A673 (cell line): ENCODE data around the gene TEX2.

ENCODE experiments used
- EZH2 ChIP-seq: fragments of 200-600 bp; sonication (generic); IDR thresholded peaks from 2 replicates; pipeline ENCODE4 v1.6.1; 2017; ENCODE audit warnings: borderline replicate concordance, low read depth, mild to moderate bottlenecking, mixed read lengths, antibody characterized with exemption, low read length; ENCODE audit not compliant: poor library complexity, severe bottlenecking
- TF ChIP-seq, protein P1 (sequence below): fragments of 300-800, 200-600 bp; sonication (generic); conservative IDR thresholded peaks from 2 replicates; pipeline ENCODE4 v1.5.1; 2017; ENCODE audit warnings: low read depth, mild to moderate bottlenecking, antibody characterized with exemption, low read length, moderate library complexity, mixed read lengths

GRCh38 chr17:64253470-64253869 is 9.6 kb downstream of the TEX2 start:
- TF ChIP-seq, protein P1, sequence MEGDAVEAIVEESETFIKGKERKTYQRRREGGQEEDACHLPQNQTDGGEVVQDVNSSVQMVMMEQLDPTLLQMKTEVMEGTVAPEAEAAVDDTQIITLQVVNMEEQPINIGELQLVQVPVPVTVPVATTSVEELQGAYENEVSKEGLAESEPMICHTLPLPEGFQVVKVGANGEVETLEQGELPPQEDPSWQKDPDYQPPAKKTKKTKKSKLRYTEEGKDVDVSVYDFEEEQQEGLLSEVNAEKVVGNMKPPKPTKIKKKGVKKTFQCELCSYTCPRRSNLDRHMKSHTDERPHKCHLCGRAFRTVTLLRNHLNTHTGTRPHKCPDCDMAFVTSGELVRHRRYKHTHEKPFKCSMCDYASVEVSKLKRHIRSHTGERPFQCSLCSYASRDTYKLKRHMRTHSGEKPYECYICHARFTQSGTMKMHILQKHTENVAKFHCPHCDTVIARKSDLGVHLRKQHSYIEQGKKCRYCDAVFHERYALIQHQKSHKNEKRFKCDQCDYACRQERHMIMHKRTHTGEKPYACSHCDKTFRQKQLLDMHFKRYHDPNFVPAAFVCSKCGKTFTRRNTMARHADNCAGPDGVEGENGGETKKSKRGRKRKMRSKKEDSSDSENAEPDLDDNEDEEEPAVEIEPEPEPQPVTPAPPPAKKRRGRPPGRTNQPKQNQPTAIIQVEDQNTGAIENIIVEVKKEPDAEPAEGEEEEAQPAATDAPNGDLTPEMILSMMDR: no peak
- no peak for TF ChIP-seq EZH2
